Endothelial cell (in vitro differentiated cells): ENCODE measurements around the gene FAM76B. TPM values are rescaled to one million over a fixed set of nuclear protein-coding genes. Genes with fewer than 3 reads are reported as not detected.

Experiments
- DNase-seq: peaks from one replicate; pipeline ENCODE4 v3.0.0; 2021; ENCODE audit warnings: low spot score
- H3K27ac Mint-ChIP-seq: one replicate; pipeline ENCODE4 v1.8.0; 2021; ENCODE audit warnings: mixed read lengths, inconsistent platforms; ENCODE audit not compliant: unreplicated experiment
- H3K27me3 Mint-ChIP-seq: one replicate; pipeline ENCODE4 v1.8.0; 2021; ENCODE audit warnings: mild to moderate bottlenecking, moderate library complexity, mixed read lengths, inconsistent platforms; ENCODE audit not compliant: unreplicated experiment
- H3K36me3 Mint-ChIP-seq: one replicate; pipeline ENCODE4 v1.8.0; 2021; ENCODE audit warnings: mild to moderate bottlenecking, low read depth, mixed read lengths, inconsistent platforms; ENCODE audit not compliant: unreplicated experiment
- H3K4me1 Mint-ChIP-seq: one replicate; pipeline ENCODE4 v1.8.0; 2021; ENCODE audit warnings: mild to moderate bottlenecking, mixed read lengths, inconsistent platforms; ENCODE audit not compliant: unreplicated experiment
- H3K4me3 Mint-ChIP-seq: one replicate; pipeline ENCODE4 v1.8.0; 2021; ENCODE audit warnings: mild to moderate bottlenecking, mixed read lengths, inconsistent platforms; ENCODE audit not compliant: unreplicated experiment
- H3K9me3 Mint-ChIP-seq: one replicate; pipeline ENCODE4 v1.8.0; 2021; ENCODE audit warnings: mixed read lengths, inconsistent platforms; ENCODE audit not compliant: unreplicated experiment
- CTCF ChIP-seq: fragments of 200-600 bp; sonication (generic); IDR thresholded peaks from one replicate; pipeline ENCODE4 v1.5.0; 2021; ENCODE audit warnings: antibody characterized with exemption; ENCODE audit not compliant: unreplicated experiment
- total RNA-seq: library from RNA; stranded (reverse); fragmentation: NEBNext Ultra II Directional; extraction: Animal tissue kit (Norgen Biotek cat#: 25700); gene quantifications from one replicate; pipeline ENCODE4 v1.2.1, GENCODE V29; 2021; ENCODE audit not compliant: unreplicated experiment

FAM76B gene
- total RNA-seq, 1 donor from 2014 or later, result 24.2 TPM

GRCh38 chr11:95796501-95796900 is 6.9 kb upstream of the FAM76B start:
- Mint-ChIP-seq H3K9me3 (no peaks in the 10 kb centered on the region), H3K4me3 (no peak overlapping the region), H3K36me3 (peaks cover 1% of the 10 kb centered on the region), H3K27me3 (no peaks in the 10 kb centered on the region), H3K27ac (no peak overlapping the region), H3K4me1 (peaks cover 7% of the 10 kb centered on the region)
- TF ChIP-seq CTCF, result no peak
- no peak for DNase-seq

GRCh38 chr11:95795627-95796295 is 6.2 kb upstream of the FAM76B start:
- DNase-seq, result no peak
- H3K9me3 Mint-ChIP-seq, result no peaks in the 10 kb centered on the region
- no peaks in the 10 kb centered on the region for H3K36me3 Mint-ChIP-seq
- no peak for TF ChIP-seq CTCF
- H3K27ac Mint-ChIP-seq, result no peak overlapping the region
- peaks cover 9% of the 10 kb centered on the region for H3K4me1 Mint-ChIP-seq
- H3K4me3 Mint-ChIP-seq, result no peak overlapping the region
- H3K27me3 Mint-ChIP-seq, result peaks cover 5% of the 10 kb centered on the region

- Mint-ChIP-seq H3K9me3 (no peaks in the 10 kb centered on the region), H3K4me3 (no peak overlapping the region), H3K27ac (no peak overlapping the region), H3K4me1 (peaks cover 14% of the 10 kb centered on the region), H3K36me3 (no peaks in the 10 kb centered on the region), H3K27me3 (peaks cover 12% of the 10 kb centered on the region)
- no peak for DNase-seq
- TF ChIP-seq CTCF, result no peak
Observed at GRCh38 chr11:95794086-95794485, 4.5 kb upstream of the FAM76B start.

- Mint-ChIP-seq H3K4me3 (no peak overlapping the region), H3K4me1 (peaks cover 18% of the 10 kb centered on the region), H3K27me3 (peaks cover 18% of the 10 kb centered on the region), H3K9me3 (no peaks in the 10 kb centered on the region), H3K36me3 (no peaks in the 10 kb centered on the region), H3K27ac (no peak overlapping the region)
- no peak for DNase-seq
- TF ChIP-seq CTCF, result no peak
Observed at GRCh38 chr11:95793116-95793515, 3.5 kb upstream of the FAM76B start.

- Mint-ChIP-seq H3K27me3 (peaks cover 18% of the 10 kb centered on the region), H3K27ac (no peak overlapping the region), H3K4me3 (no peak overlapping the region), H3K36me3 (no peaks in the 10 kb centered on the region), H3K9me3 (no peaks in the 10 kb centered on the region), H3K4me1 (peaks cover 18% of the 10 kb centered on the region)
- no peak for DNase-seq
- TF ChIP-seq CTCF, result no peak
Observed at GRCh38 chr11:95792700-95793099, 3.1 kb upstream of the FAM76B start.
